Activated T-helper 2 cell treated with anti-CD3 and anti-CD28 coated beads, Interferon-gamma antibody, Interleukin-2, Interleukin-4, amounts not matched to agents 10 μg/mL and 5 μg/mL and 100 μg/mL, durations not matched to agents 14 hours and 24 hours and 36 hours (primary cell): Measurements from ENCODE around the gene NCAPG2. TPM values are rescaled to one million over a fixed set of nuclear protein-coding genes. Genes with fewer than 3 reads are reported as not detected.

Experiments
- DNase-seq: peaks from one replicate; pipeline ENCODE4 v3.0.0; 2021; ENCODE audit warnings: low spot score
- H3K27ac Mint-ChIP-seq: one replicate; pipeline ENCODE4 v1.8.0; 2021; ENCODE audit warnings: mixed read lengths
- H3K27me3 Mint-ChIP-seq: one replicate; pipeline ENCODE4 v1.8.0; 2021; ENCODE audit warnings: low read depth, mixed read lengths
- H3K36me3 Mint-ChIP-seq: one replicate; pipeline ENCODE4 v1.8.0; 2021; ENCODE audit warnings: low read depth, mixed read lengths
- H3K4me1 Mint-ChIP-seq: one replicate; pipeline ENCODE4 v1.8.0; 2021; ENCODE audit warnings: low read depth, mixed read lengths
- H3K4me3 Mint-ChIP-seq: one replicate; pipeline ENCODE4 v1.8.0; 2021; ENCODE audit warnings: low read depth, mild to moderate bottlenecking, moderate library complexity, mixed read lengths
- H3K9me3 Mint-ChIP-seq: one replicate; pipeline ENCODE4 v1.8.0; 2021; ENCODE audit warnings: mixed read lengths
- intact Hi-C: fragments of 100-400 bp; cut with micrococcal nuclease; formaldehyde crosslinking; loops from one replicate; pipeline ENCODE4 v1.15.1; 2023
- total RNA-seq: library from RNA; stranded (reverse); gene quantifications from 2 replicates; pipeline ENCODE4 v1.2.3, GENCODE V29; 2022

Gene NCAPG2
- total RNA-seq, 1 donor from 2014 or later: 94.7 TPM

GRCh38 chr7:158695726-158696452, 8.7 kb downstream of the NCAPG2 start:
- peaks cover 75% of the 10 kb centered on the region for H3K36me3 Mint-ChIP-seq
- peaks cover 45% of the 10 kb centered on the region for H3K4me1 Mint-ChIP-seq
- H3K27ac Mint-ChIP-seq: peak overlapping the region; percentile 47
- no peak overlapping the region for H3K4me3 Mint-ChIP-seq
- intact Hi-C loops: loop anchor here (1.0 kb wide), 1 partner anchor 281 kb away; no protein-coding TSS in a partner anchor
- no peaks in the 10 kb centered on the region for H3K9me3 Mint-ChIP-seq
- no peaks in the 10 kb centered on the region for H3K27me3 Mint-ChIP-seq
- DNase-seq: no peak

DNA sequence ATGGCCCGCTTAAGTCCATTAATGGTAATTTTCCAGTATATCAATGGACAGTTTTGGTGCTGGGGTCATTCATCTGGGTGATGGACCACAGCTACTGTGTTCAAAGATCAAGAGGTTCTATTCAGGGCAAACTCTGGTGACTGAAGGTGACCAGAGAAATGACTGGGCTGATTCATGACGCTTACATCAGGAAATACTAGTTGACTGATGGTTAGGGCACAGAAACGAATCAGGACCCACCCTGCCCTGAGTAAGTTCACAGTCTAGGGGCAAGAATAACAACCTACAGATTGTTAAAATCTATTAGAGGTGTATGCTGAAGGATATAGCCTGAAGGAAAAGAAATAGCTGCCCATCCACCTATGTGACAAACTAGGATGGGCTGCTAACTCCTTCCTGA, 9.5 kb downstream of the NCAPG2 start:
- no peaks in the 10 kb centered on the region for H3K9me3 Mint-ChIP-seq
- intact Hi-C loops: no loop called here
- H3K27ac Mint-ChIP-seq: peak overlapping the region; percentile 6
- H3K4me3 Mint-ChIP-seq: no peak overlapping the region
- H3K36me3 Mint-ChIP-seq: peaks cover 77% of the 10 kb centered on the region
- DNase-seq: no peak
- no peaks in the 10 kb centered on the region for H3K27me3 Mint-ChIP-seq
- peaks cover 40% of the 10 kb centered on the region for H3K4me1 Mint-ChIP-seq

DNA sequence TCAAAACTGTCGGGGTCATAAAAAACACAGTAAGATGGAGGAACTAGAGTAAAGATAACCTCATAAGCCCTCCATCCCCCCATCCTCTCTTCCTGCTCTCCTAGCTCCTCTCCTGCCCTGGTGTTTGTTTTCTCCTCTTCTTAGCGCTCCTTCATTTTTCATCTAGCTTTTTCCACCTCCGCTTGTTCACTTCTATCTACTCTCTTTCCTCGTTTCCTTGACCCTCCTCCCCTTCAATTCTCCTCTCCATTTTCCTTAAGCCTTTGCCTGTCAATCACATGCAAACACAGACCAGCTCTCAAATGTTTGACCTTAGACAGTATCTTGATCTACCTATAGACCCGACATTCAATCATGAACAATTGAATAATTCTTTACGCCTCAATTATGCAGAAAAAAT, 10.0 kb downstream of the NCAPG2 start:
- Mint-ChIP-seq H3K27me3 (no peaks in the 10 kb centered on the region), H3K4me3 (no peak overlapping the region), H3K27ac (peak overlapping the region; percentile 10), H3K9me3 (no peaks in the 10 kb centered on the region), H3K4me1 (peaks cover 39% of the 10 kb centered on the region), H3K36me3 (peaks cover 80% of the 10 kb centered on the region)
- intact Hi-C loops: no loop called here
- DNase-seq: no peak

- intact Hi-C loops: no loop called here
- no peak for DNase-seq
- no peak overlapping the region for H3K4me3 Mint-ChIP-seq
- no peak overlapping the region for H3K27ac Mint-ChIP-seq
- H3K36me3 Mint-ChIP-seq: peaks cover 67% of the 10 kb centered on the region
- peaks cover 7% of the 10 kb centered on the region for H3K4me1 Mint-ChIP-seq
- H3K27me3 Mint-ChIP-seq: no peaks in the 10 kb centered on the region
- H3K9me3 Mint-ChIP-seq: no peaks in the 10 kb centered on the region
Observed at GRCh38 chr7:158689488-158689887, 15.1 kb downstream of the NCAPG2 start.

GRCh38 chr7:158687406-158687805, 17.2 kb downstream of the NCAPG2 start:
- peaks cover 67% of the 10 kb centered on the region for H3K36me3 Mint-ChIP-seq
- H3K27me3 Mint-ChIP-seq: no peaks in the 10 kb centered on the region

DNA sequence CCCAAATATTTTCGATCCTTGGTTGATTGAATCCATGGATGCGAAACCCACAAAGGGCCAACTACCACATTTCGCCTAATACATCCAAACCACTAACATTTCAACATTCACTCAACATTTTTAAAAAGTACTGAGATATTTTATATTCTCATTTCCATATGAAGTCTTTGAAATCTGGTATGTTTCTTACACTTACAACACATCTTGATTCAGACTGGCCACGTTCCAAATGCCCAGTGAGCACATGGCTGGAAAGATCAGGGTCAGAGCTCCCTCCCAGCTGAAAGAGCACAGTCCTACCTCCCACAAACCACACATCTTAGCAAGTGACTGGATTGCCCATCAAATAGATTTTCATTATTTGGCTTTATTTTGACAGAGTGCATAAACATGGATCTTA, 18.9 kb downstream of the NCAPG2 start:
- H3K27me3 Mint-ChIP-seq: no peaks in the 10 kb centered on the region
- intact Hi-C loops: no loop called here
- no peak overlapping the region for H3K27ac Mint-ChIP-seq
- no peak overlapping the region for H3K4me3 Mint-ChIP-seq
- no peaks in the 10 kb centered on the region for H3K4me1 Mint-ChIP-seq
- no peak for DNase-seq
- H3K9me3 Mint-ChIP-seq: no peaks in the 10 kb centered on the region
- peaks cover 62% of the 10 kb centered on the region for H3K36me3 Mint-ChIP-seq

More at GRCh38 chr7:158687406-158687805, 17.2 kb downstream of the NCAPG2 start:
- DNase-seq: no peak
- H3K4me1 Mint-ChIP-seq: no peaks in the 10 kb centered on the region
- no peak overlapping the region for H3K27ac Mint-ChIP-seq
- H3K9me3 Mint-ChIP-seq: no peaks in the 10 kb centered on the region
- intact Hi-C loops: no loop called here
- no peak overlapping the region for H3K4me3 Mint-ChIP-seq

- Mint-ChIP-seq H3K9me3 (no peaks in the 10 kb centered on the region), H3K27me3 (no peaks in the 10 kb centered on the region), H3K27ac (no peak overlapping the region), H3K36me3 (peaks cover 61% of the 10 kb centered on the region), H3K4me1 (peaks cover 3% of the 10 kb centered on the region), H3K4me3 (no peak overlapping the region)
- no peak for DNase-seq
- intact Hi-C loops: no loop called here
Observed at GRCh38 chr7:158684329-158684728, 20.3 kb downstream of the NCAPG2 start.

DNA sequence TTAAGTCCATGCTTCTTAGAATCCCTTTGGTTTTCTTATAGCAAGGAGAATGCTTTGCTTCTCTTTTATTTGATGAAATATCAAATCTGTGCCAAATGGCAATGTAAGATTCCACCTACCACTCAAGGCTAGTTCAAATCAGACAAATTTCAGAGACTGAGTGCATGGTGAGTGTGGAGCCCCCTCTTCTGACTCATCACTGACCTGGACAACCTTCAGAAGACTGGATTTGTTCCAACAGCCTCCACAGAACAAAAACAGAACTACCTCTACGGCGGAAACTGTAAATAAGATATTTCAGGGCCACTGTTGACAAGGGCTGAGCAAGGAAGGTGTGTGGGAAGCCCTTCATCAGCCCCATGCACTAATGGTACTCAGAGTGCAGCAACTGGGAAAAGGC, 21.1 kb downstream of the NCAPG2 start:
- intact Hi-C loops: no loop called here
- H3K9me3 Mint-ChIP-seq: no peaks in the 10 kb centered on the region
- H3K27me3 Mint-ChIP-seq: no peaks in the 10 kb centered on the region
- H3K27ac Mint-ChIP-seq: no peak overlapping the region
- no peak for DNase-seq
- H3K4me3 Mint-ChIP-seq: no peak overlapping the region
- peaks cover 60% of the 10 kb centered on the region for H3K36me3 Mint-ChIP-seq
- peaks cover 4% of the 10 kb centered on the region for H3K4me1 Mint-ChIP-seq

DNA sequence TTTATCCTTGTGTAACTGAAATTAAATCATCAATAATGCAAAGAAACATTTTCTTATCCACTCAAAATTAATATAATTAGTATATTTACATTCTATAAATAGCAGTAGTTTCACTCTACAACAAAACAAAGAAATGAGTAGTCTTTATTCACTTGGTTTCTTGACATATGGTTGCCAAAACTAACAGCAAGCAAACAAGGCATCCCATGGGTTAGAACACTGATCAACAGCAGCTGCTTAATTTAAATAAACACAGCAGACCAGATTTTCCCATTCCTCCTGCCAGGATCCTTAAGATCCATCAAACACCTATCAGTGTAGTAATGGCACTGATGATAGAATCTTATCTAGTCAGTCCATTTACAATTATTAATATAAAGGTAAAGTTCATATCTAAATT, 22.1 kb downstream of the NCAPG2 start:
- no peak for DNase-seq
- peaks cover 56% of the 10 kb centered on the region for H3K36me3 Mint-ChIP-seq
- H3K4me1 Mint-ChIP-seq: peaks cover 4% of the 10 kb centered on the region
- H3K4me3 Mint-ChIP-seq: no peak overlapping the region
- H3K9me3 Mint-ChIP-seq: no peaks in the 10 kb centered on the region
- intact Hi-C loops: no loop called here
- H3K27me3 Mint-ChIP-seq: no peaks in the 10 kb centered on the region
- no peak overlapping the region for H3K27ac Mint-ChIP-seq

GRCh38 chr7:158680754-158681153, 23.9 kb downstream of the NCAPG2 start:
- Mint-ChIP-seq H3K27me3 (no peaks in the 10 kb centered on the region), H3K27ac (no peak overlapping the region), H3K36me3 (peaks cover 61% of the 10 kb centered on the region), H3K4me3 (no peak overlapping the region), H3K4me1 (peaks cover 15% of the 10 kb centered on the region), H3K9me3 (no peaks in the 10 kb centered on the region)
- DNase-seq: no peak
- intact Hi-C loops: no loop called here

DNA sequence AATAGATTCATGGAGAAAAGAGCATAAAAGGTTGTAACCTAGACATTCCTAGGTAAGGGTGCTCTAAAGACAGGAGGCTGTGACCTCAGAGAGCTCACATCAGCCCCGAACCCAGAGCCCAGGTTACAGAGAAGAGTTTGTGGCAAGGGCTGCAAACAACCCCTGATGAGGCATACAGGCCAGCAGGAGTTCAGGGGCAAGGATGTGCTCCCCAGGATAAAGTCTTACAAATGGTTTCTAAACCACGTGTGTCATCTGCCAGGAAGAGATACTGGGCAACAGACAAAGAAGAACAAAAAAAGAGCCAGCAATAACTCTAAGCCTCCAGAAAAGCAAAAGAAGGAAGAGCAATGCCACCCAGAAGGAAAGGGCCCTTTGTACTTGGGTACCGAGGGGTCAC, 27.7 kb downstream of the NCAPG2 start:
- H3K27me3 Mint-ChIP-seq: no peaks in the 10 kb centered on the region
- DNase-seq: no peak
- peak overlapping the region; percentile 62 for H3K27ac Mint-ChIP-seq
- no peak overlapping the region for H3K4me3 Mint-ChIP-seq
- no peaks in the 10 kb centered on the region for H3K9me3 Mint-ChIP-seq
- H3K4me1 Mint-ChIP-seq: peaks cover 15% of the 10 kb centered on the region
- intact Hi-C loops: no loop called here
- H3K36me3 Mint-ChIP-seq: peaks cover 77% of the 10 kb centered on the region

- peak overlapping the region; percentile 62 for H3K27ac Mint-ChIP-seq
- no peaks in the 10 kb centered on the region for H3K27me3 Mint-ChIP-seq
- H3K36me3 Mint-ChIP-seq: peaks cover 81% of the 10 kb centered on the region
- intact Hi-C loops: no loop called here
- no peak overlapping the region for H3K4me3 Mint-ChIP-seq
- peaks cover 15% of the 10 kb centered on the region for H3K4me1 Mint-ChIP-seq
- no peak for DNase-seq
- no peaks in the 10 kb centered on the region for H3K9me3 Mint-ChIP-seq
Observed at GRCh38 chr7:158676171-158676840, 28.3 kb downstream of the NCAPG2 start.

DNA sequence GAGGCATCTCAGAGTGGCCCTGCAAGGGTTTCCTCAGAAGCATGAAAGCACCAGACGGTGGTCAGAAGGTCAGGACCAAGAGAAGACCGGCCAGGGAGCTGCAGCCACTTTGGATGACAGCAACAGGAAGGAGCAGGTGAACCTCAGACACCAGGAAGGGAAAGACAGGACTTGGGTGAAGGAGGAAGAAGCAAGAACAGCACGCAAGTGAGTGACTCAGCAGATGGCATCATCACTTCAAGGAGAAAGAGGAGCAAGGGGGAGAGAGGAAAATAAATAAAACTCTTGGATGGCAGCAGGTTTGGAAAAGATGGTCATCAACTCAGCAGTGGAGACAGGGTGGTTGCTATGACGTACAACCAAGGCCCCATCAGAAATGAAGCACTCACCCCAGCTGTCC, 31.6 kb downstream of the NCAPG2 start:
- peaks cover 76% of the 10 kb centered on the region for H3K36me3 Mint-ChIP-seq
- no peak overlapping the region for H3K4me3 Mint-ChIP-seq
- no peaks in the 10 kb centered on the region for H3K27me3 Mint-ChIP-seq
- intact Hi-C loops: no loop called here
- H3K27ac Mint-ChIP-seq: peak overlapping the region; percentile 8
- peaks cover 11% of the 10 kb centered on the region for H3K4me1 Mint-ChIP-seq
- H3K9me3 Mint-ChIP-seq: no peaks in the 10 kb centered on the region
- DNase-seq: no peak
